Omental fat pad (tissue), 4 donors: ENCODE data around the gene CBX8. TPM values are rescaled to one million over a fixed set of nuclear protein-coding genes. Genes with fewer than 3 reads are reported as not detected.

Source experiments
- ATAC-seq: fragments of 150-250 bp; one replicate; pipeline ENCODE4 v1.9.1; 2016; ENCODE audit warnings: mild to moderate bottlenecking, moderate library complexity; ENCODE audit not compliant: low FRiP score
- DNase-seq: peaks from one replicate; pipeline ENCODE4 v3.0.0-alpha.2; 2019; ENCODE audit warnings: low spot score
- CTCF ChIP-seq, 3 donors: fragments of 450-650 bp; IDR thresholded peaks; one replicate each; pipeline ENCODE4 v1.5.1; 2016 to 2017; ENCODE audit warnings: antibody characterized with exemption in 3 of 3, mild to moderate bottlenecking in 3 of 3, moderate library complexity in 2 of 3
- total RNA-seq, 4 donors: library from RNA; depleted of rRNA; stranded (reverse); fragments of >200 nt; gene quantifications; one replicate each; pipeline ENCODE4 v1.1.0, GENCODE V29; 2016

The CBX8 gene
- total RNA-seq, 4 donors from 2014 or later: 0.88 to 2.2 (median 1.2) TPM

- ATAC-seq (no peak), DNase-seq (no peak)
- no peak for TF ChIP-seq CTCF (IDR thresholded peaks at IDR 0.05)
Measured at GRCh38 chr17:79806863-79807720, 10.2 kb upstream of the CBX8 start.

GRCh38 chr17:79806446-79806760, 9.5 kb upstream of the CBX8 start:
- TF ChIP-seq CTCF (IDR thresholded peaks at IDR 0.05): no peak
- ATAC-seq: no peak
- DNase-seq: no peak

GRCh38 chr17:79804856-79805696, 8.2 kb upstream of the CBX8 start:
- TF ChIP-seq CTCF (IDR thresholded peaks at IDR 0.05): no peak
- ATAC-seq: no peak

GRCh38 chr17:79803997-79804855, 7.3 kb upstream of the CBX8 start:
- TF ChIP-seq CTCF (IDR thresholded peaks at IDR 0.05): no peak
- DNase-seq (no peak), ATAC-seq (no peak)

More at GRCh38 chr17:79804856-79805696, 8.2 kb upstream of the CBX8 start:
- DNase-seq: no peak

GRCh38 chr17:79803421-79803996, 6.6 kb upstream of the CBX8 start:
- no peak for TF ChIP-seq CTCF (IDR thresholded peaks at IDR 0.05)
- no peak for DNase-seq
- no peak for ATAC-seq

GRCh38 chr17:79802736-79803420, 6.0 kb upstream of the CBX8 start:
- DNase-seq: no peak
- no peak for ATAC-seq
- no peak for TF ChIP-seq CTCF (IDR thresholded peaks at IDR 0.05)
